Measurements from ENCODE around the gene SH3D19.
"Not testable (repeated sequence)": the region's sequence is repeated elsewhere in the genome, so short reads cannot be mapped to it uniquely, and the experiment has no call there.

Gene SH3D19

DNA sequence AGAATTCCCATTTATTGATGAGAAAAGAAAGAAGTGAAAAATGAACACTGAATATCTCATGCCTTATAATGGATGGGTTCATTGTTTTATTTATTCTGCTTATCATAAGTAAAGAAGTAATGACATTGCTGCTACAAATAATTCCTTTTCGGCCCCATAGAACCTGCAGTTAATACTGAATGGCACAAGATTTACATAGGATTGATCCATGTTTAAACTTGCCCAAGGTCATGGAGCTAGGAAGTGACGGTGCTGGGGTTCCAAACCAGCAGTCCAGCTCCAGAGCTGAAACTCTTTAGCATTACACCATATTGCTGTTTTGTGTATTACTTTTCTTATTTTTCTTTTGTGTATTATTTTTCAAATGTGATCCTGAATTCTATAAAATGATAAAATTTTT is 78.7 kb downstream of the SH3D19 start:
- no peak overlapping the region for H3K4me3 ChIP-seq (ENCODE audit: low read length)
- no peak for DNase-seq (ENCODE audit: low read depth, low spot score)

- DNase-seq (ENCODE audit: low read depth, low spot score): no peak
Observed at GRCh38 chr4:151242305-151242704, 83.1 kb downstream of the SH3D19 start.

GRCh38 chr4:151239608-151240007 is 85.8 kb downstream of the SH3D19 start:
- DNase-seq (ENCODE audit: low read depth, low spot score): no peak
- no peak overlapping the region for H3K4me3 ChIP-seq (ENCODE audit: low read length)

More at GRCh38 chr4:151242305-151242704, 83.1 kb downstream of the SH3D19 start:
- H3K4me3 ChIP-seq (ENCODE audit: low read length): no peak overlapping the region

DNA sequence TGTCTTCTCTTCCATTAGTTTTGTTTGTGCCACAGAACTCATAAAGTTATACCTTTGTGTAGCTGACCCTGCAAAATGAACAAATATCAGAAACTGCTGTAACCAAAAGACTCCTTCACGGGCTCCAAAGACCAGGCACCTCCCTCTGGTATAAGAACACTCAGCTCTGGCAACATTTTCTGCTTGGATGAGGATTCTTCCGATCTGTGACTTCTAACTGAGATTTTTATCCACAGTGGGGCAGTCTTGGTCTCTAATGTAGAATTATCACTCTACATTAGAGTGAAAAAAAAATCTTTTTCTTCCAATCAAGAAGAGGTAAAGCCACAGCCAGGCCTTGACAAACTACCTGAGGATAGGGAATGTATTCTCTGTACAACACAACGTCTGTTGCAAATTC is 86.9 kb downstream of the SH3D19 start:
- no peak for DNase-seq (ENCODE audit: low read depth, low spot score)
- no peak overlapping the region for H3K4me3 ChIP-seq (ENCODE audit: low read length)

GRCh38 chr4:151236036-151236435 is 89.4 kb downstream of the SH3D19 start:
- no peak for DNase-seq (ENCODE audit: low read depth, low spot score)
- no peak overlapping the region for H3K4me3 ChIP-seq (ENCODE audit: low read length)

DNA sequence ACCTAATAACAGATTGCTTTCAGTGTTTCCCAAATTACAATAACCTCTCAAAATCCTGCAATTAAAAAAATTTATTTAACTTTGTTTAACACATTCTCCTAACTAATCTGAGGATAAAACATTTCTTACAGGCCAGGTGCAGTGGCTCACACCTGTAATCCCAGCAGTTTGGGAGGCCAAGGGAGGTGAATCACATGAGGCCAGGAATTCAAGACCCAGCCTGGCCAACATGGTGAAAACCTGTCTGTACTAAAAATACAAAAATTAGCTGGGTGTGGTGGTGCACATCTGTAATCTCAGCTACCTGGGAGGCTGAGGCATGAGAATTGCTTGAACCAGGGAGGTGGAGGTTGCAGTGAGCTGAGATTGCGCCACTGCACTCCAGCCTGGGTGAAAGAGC is 90.0 kb downstream of the SH3D19 start:
- not testable (repeated sequence) for H3K4me3 ChIP-seq (ENCODE audit: low read length); DNase-seq (ENCODE audit: low read depth, low spot score)

DNA sequence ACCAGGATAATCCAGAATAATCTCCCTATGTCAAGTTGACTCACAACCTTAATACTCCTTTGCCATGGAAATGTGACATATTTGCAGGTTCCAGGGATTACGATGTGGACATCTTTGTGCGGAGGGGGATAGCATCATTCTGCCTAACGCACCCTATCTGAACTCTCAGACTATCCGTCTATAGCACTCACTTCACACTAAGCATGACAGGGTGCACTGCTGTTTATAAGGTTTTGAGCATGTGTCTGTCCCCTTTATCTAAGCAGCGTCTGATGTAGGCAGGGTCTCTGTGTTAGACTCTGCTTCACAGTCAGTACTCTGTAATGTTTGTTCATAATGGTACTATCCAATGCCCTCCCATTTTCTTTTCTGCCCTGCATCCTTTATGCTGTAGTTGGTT is 91.8 kb downstream of the SH3D19 start:
- DNase-seq (ENCODE audit: low read depth, low spot score): no peak
- H3K4me3 ChIP-seq (ENCODE audit: low read length): no peak overlapping the region

DNA sequence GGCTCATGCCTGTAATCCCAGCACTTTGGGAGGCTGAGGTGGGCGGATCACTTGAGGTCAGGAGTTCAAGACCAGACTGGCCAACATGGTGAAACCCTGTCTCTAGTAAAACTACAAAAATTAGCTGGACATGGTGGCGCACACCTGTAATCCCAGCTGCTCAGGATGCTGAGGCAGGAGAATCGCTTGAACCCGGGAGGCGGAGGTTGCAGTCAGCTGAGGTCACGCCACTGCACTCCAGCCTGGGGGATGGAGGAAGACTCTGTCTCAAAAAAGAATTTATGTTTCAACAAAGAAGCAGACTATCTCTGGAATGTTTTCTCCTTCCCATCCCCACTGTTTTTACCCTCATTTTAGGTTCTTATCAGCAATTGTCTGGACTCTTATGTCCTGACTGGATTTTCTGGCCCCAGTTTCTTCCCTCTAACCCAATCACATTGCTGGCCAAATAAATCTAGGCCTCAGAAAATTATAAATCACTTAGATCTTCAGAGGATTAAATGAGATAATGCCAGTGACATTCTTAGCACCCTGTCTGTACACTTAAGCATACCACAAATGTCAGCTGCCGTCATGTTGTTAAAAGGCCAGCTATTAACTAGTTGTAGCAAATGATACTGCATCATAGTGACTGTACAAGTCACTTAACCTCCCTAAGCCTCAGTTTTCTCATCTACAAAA is 93.3 kb downstream of the SH3D19 start:
- no peak overlapping the region for H3K4me3 ChIP-seq (ENCODE audit: low read length)
- no peak for DNase-seq (ENCODE audit: low read depth, low spot score)

DNA sequence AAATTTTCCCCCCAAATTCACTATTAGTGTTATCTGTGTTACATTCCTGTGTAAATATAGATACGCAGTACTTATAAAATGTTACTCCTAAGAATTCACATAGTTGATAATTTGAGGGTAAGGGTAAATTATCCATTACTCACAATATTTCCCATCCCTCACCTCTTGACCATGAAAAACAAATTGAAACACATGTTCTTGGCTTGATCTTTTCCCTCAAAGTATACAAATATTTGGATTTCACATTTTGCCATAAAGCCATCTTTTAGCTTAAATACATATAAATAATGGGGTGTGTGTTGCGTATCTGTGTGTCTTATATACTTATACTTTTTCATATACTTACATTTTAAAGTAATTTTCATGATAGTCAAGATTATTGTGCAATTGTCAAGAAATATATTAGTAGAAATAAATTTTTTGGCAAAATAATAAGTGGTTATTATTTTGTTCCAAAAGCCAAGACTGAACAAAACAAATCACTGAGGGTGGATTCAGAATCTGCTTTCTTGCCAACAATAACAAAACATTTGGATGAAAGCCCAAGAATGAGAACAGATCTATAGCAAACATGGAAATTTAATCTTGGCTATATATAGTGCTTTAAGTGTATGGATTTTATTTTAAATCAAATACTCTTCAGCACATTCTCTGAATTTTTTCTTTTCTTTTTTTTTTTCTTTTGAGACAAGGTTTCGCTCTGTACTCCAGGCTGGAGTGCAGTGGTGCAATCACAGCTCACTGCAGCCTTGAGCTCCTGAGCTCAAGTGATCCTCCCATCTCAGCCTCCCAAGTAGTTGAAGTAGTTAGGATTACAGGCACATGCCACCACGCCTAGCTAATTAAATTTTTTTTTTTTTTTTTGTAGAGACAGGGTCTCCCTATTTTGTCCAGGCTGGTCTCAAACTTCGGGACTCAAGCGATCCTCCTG is 97.0 kb downstream of the SH3D19 start:
- no peak overlapping the region for H3K4me3 ChIP-seq (ENCODE audit: low read length)
- DNase-seq (ENCODE audit: low read depth, low spot score): no peak

GRCh38 chr4:151227731-151228130 is 97.7 kb downstream of the SH3D19 start:
- no peak for DNase-seq (ENCODE audit: low read depth, low spot score)
- H3K4me3 ChIP-seq (ENCODE audit: low read length): no peak overlapping the region

- DNase-seq (ENCODE audit: low read depth, low spot score): no peak
- H3K4me3 ChIP-seq (ENCODE audit: low read length): no peak overlapping the region
Observed at GRCh38 chr4:151227172-151227571, 98.2 kb downstream of the SH3D19 start.

DNA sequence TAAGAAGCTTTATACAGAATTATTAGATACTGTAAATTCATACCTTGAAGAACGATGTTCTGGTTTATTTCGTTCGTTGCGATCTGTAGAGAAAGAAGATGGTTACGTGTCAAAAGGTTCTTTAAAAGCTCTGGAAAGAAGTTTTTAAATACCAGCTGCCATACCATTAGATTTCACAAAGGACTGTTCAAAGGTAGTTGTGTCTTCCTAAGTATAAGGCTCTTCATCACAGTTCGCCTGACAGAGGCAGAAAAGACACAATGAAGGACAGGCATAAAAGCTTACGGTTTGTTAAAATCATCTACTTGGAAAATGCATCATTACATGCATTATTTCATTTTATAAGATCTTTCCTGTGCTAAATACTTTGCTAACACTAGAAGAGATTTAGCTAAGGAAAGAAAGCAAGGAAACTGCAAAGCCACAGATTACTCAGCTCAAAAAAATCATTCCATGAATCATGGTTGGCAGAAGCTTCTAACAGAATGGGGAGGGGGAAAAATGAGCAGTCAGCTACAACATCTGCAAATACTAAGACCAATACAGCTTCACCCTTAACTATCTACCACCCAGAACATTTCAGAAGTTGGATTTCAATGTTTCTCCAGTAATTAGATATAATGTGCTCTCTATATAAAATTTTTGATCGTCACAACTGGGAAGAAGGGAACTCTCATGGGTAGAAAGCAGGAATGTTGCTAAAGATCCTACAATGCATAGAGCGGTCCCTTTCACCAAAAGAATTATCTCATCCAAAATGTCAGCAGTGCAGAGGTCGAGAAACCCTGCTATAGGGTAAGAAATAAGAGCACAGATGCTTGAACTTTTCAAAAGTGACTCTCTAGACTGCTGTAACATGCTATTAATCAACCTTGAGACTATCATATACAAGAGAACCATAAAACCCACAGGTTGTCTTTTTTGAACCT is 99.1 kb downstream of the SH3D19 start:
- DNase-seq (ENCODE audit: low read depth, low spot score): no peak
- H3K4me3 ChIP-seq (ENCODE audit: low read length): no peak overlapping the region

DNA sequence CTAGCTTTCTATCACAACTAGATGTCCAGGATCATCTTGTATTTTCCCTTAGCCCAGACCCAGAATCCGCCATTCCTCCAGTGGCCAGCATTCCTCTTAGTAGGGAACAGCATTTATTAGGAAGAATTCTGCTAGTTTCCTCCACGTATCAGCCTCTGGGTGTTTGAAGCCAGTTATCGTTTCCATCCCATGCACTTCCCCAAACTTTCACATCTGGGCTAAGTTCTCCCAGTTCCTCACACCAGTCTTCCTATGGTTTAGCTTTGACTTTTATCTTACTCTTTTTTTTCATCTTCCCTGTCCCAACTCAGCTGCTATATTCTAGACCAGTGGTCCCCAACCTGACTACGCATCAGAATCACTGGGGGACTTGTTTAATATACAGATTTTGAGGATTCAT is 101.9 kb downstream of the SH3D19 start:
- DNase-seq (ENCODE audit: low read depth, low spot score): no peak
- no peak overlapping the region for H3K4me3 ChIP-seq (ENCODE audit: low read length)

DNA sequence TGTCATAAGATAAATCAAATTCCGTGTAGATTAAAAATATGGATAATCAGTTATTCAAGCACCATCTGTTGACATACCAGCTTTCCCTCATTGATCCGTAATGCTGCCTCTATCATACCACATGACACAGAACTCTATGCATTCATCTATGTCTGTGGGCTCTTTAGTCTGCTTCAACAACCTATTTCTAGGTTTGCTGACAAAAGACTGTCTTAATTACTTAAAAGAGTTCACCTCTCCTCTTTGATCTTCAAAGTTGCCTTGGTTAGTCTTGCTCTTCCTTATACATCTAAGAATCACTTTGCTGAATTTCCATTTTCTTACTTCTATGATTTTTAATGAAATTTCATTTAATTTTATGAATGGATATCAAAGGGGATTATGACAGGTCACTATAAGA is 105.5 kb downstream of the SH3D19 start:
- DNase-seq (ENCODE audit: low read depth, low spot score): peak; percentile 53
- H3K4me3 ChIP-seq (ENCODE audit: low read length): no peak overlapping the region

GRCh38 chr4:151219091-151219490 is 106.3 kb downstream of the SH3D19 start:
- no peak for DNase-seq (ENCODE audit: low read depth, low spot score)
- H3K4me3 ChIP-seq (ENCODE audit: low read length): no peak overlapping the region

DNA sequence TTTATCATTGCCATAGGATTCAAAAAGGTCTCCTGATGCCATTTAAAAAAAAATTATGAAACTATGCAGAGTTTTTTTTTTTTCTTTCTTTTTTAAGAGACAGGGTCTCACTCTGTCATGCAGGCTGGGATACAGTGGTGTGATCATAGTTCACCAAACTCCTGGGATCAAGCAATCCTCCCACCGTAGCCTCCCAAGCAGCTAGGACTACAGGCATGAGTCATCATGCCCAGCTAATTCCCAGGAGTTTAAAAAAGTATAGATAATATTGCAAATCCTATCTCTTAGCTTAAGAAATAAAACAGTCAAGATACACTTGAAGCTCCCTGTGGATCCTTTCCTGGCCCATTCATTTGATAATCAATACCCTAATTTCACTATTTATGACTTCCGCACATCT is 107.1 kb downstream of the SH3D19 start:
- no peak for DNase-seq (ENCODE audit: low read depth, low spot score)
- H3K4me3 ChIP-seq (ENCODE audit: low read length): no peak overlapping the region

DNA sequence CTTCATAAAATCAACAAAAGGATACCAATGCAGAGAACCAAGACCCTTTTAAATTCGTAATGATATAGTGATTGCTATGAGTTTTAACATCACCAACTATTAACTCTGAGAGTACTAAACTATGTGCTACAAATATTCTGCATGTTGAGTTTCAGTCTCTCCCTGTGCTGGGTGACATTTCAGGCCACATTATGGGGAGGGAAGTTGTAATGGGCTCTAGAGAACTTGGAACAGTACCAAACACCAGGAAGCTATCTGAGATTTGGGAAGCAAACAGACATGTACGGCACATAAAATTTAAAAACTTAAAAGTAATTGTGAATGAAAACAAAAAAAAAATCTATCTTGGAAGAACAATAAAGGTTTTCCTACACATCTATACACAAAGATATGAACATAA is 108.1 kb downstream of the SH3D19 start:
- no peak overlapping the region for H3K4me3 ChIP-seq (ENCODE audit: low read length)
- no peak for DNase-seq (ENCODE audit: low read depth, low spot score)

DNA sequence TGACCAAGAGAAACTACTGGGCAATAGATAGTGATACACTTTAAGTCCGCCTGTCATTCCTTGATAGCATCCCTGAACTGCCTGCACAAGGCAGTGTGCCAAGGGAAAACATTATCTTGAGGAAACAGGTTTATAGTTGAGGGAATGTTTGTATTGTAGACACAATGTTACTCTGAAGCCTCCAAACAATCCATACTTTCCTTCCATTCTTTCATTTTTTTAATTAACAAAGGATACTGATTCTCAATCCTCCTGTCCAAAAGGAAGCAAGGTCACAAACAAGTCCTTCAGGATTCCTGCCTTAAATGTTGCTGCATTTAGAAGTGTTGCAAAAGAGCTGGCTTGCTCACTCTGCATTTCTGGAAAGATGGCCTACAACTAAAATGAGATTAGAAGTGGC is 110.1 kb downstream of the SH3D19 start:
- no peak overlapping the region for H3K4me3 ChIP-seq (ENCODE audit: low read length)
- DNase-seq (ENCODE audit: low read depth, low spot score): no peak

GRCh38 chr4:151207868-151208267 is 117.5 kb downstream of the SH3D19 start:
- no peak overlapping the region for H3K4me3 ChIP-seq (ENCODE audit: low read length)
- DNase-seq (ENCODE audit: low read depth, low spot score): no peak

DNA sequence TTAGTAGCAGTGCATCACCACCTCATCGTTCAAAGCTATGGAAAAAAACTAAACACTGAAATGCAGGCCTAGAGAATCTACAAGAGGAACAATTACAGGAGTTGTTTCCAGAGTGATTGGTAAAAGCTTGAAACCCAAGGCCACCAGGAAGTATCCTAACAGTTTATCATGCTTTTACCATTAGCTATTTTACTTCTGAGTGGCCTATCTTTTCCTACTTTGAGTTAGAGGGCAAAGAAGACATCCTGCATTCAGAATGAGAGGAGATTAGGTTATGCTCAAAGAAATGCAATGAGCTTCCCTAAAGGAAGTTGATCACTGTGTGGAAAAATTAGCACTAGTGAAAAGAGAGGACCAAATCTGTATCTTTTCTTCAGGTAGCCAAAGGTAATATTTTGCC is 118.2 kb downstream of the SH3D19 start:
- no peak for DNase-seq (ENCODE audit: low read depth, low spot score)
- H3K4me3 ChIP-seq (ENCODE audit: low read length): no peak overlapping the region

Measured in Jurkat, Clone E6-1 (cell line).